ENCODE measurements around the gene CSMD2.

Gene CSMD2

DNA sequence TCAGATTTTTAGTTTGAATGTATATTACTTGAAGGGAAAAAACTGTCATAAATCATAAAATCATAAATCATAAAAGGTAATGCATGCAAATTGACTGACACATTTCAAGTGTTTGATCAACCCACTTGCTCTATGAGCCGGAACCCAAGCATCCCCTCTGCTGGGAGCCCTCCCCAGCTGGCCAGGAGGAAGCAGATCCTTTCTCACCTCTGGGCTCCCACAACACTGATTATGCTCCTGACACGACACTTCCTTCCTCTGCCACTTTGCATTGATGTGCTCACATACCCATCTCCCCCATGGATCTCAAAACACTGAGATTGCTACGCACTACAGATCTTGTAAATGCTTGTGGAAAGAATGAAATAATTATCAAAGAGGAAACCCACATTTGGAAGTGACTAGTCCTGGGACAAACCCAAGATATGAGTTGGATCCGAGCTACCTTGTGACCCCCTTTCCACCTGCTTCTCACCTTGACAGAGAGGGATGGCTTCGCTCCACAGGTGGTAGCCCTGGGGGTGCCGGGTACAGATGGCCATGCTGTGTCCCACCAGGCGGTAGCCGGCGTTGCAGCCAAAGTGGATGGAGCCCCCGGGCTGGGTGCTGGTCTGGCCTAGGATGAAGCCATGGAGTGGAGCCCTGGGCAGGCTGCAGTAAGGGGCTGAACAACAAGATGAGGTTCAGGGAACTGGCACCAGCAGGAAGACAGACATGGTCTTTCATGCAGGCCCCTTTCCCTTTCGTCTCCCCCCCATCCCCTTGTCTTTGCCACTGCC is 588.0 kb downstream of the CSMD2 start:
- no peak for DNase-seq

DNA sequence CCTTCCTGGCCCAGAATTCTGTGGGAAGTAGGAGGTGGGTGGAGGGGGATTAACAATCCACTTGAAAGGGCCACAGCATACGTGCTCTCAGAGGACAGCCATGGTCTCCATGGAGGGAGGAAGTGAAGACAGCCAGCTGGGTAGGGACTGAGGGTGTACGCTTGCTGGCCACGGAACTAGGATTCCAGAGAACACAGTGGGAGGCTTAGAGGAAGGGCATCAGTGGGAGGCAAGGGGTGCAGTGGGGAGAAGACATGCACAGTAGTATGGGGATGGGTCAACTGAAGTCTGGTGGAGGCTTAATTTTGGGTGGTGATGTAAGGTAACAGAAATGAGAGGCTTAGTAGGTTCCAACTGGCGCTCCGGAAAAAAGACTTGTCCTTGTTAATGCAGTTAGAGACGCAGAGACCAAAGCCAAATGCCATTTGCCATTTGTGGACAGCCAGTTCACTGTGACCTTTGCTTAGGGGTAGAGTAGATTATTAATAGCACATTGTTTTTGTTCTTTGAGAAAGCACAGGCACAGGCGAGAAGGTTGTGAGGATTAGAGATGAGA is 589.6 kb downstream of the CSMD2 start:
- no peak for DNase-seq

DNA sequence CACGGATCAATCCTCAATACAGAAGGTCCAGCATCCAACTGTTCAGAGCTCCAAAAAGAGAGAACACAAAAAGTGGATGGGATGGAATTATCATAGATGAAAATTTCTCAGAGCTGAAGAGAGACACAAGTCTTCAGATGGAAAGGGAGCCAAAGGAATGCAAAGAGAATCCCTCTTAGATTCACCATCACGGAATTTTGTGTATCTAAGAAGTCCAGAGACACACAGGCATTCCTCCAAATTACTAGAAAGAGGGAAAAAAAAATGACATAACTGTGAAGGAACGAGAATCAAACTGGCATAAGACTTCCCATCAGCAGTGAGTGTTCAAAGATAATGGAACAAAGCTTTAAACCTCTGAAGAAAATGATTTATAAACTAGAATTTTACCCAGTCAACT is 591.4 kb downstream of the CSMD2 start:
- no peak for DNase-seq

DNA sequence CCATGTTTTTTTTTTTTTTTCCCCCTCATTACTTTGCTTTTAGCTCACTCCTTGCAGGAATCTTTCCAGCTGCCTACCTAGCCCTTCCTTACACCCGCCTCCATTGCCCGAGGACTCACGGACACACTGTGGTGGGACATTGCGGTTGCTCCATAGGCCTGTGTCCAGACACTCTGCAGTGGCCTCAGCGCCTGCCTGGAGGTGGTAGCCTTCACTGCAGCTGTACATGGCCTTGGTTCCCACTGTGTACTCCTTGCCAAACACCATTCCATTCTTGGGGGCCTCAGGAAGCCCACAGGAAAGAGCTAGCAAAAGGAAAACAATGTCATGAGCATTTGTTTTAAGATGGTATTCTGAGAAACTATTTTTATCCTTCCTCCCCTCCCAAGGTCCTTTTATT is 592.6 kb downstream of the CSMD2 start:
- DNase-seq: no peak

DNA sequence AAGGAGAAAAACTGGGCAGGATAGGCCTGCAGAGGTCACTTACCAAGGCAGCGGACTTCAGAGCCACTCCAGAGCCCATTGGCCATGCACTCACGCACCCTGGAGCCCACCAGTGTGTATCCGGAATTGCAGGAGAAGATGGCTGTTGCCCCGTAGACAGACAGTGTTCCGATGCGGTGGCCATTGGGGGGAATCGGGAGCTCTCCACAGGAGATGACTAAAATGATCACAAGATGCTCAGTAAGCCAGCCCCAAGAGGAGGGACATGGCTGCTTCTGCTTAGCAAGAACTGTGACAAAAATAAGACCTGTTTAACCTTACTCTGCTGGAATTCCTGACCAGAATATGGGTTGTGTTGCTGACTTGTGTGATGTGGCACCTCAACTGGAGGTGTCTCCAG is 595.7 kb downstream of the CSMD2 start:
- no peak for DNase-seq

DNA sequence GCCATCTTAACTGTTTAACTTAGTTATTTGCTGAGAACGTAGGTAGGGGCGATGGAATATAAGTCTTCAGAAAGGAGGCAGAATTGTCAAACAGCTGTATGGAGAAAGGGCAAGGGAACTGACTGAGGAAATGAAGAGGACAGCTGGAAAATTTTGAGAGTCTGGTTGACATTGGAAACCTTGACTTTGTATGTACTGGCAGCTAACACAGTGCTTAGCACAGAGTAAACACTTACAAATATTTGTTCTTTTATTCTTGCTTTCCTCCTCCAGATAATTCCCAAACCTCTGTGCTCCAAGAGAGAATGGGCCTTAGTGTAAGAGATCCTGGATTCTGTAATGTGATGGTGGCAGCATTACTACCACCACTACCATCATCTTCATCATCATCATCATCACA is 601.3 kb downstream of the CSMD2 start:
- no peak for DNase-seq

DNA sequence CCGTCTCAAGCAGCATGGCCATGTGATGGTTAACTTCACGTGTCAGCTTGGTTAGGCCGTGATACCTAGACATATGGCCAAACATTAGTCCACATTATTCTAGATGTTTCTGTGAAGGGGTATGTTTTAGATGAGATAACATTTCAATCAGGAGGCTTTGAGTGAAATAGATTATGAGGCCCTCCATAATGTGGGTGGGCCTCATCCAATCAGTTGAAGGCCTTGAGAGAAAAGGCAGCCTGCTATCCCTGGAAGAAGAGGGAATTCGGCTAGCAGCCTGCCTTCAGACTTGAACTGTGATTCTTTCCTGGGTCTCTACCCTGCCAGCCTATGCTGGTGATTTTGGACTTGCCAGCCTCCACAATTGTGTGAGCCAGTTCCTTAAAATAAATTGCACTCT is 602.5 kb downstream of the CSMD2 start:
- no peak for DNase-seq

DNA sequence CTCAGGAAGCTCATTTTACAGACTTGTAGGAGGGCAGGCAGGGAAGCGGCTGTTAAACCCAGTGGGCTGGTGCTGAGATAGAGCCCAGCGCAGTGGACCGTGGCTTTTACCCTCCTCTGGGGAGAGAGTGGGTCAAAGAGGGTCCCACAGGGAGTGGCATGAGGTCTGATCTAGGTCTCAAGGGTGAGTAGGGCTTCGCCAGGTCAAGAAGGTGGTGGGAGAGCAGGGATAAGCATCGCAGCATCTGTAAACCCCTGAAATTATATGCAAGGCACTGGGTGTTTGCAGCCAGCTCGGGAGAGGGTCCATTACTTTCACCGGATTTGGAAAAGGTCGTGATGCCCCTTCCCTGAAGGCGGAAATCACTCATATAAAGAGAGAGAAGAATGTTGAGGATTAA is 603.5 kb downstream of the CSMD2 start:
- DNase-seq: no peak

DNA sequence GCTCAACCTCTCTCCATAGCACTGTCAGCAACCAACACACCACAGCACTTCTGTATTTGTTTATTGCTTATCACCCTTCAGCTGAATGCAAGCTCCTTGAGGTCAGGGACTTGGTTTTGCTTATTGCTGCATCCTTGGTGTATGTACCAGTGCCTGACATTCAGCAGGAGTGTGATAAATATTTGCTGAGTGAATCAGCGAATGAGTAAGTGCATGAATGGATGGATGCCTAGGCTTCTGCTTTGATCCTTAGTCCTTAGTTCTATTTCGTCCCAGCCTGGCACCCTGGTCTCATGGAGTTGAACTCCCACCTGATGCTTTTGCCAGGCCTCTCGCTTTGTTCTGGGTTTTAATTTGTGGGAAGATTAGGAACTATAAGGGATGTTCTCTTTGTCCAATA is 604.4 kb downstream of the CSMD2 start:
- no peak for DNase-seq

DNA sequence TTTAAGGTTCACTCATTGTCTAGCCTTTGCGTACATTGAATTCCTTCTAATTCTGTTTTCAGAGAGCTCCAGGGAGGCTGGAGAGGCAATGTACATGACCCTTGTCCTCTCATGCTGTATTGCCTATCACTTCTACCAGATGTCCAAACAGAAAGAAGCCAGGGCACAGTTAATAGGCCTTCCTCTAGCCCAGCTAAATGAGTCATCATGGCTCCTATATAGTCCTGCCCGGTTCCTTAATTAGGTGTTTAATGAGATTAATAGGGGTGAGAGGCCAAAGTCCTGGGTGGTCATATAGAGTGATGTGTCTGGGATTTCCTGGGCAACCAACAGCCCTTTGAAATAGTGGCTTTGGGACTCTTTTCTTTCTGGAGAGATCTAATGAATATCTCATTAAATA is 616.3 kb downstream of the CSMD2 start:
- DNase-seq: no peak

DNA sequence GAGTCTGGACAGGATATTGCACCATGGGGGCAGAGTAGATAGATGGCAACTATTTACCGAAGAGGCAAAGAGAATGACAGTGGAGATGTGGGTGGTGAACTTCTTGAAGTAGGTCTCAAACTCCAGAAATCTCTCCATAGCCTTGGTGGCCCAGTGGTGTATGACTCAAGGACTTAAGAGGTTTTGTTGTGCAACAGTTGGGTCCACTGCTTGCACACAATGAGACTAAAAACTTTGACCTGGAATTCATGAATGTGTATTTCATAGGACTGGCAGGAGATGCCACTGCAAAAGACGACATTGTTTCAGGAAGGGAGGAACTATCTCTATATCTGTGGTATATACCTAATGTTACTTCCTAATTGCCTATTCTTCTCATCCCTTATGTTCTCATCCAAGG is 616.7 kb downstream of the CSMD2 start:
- no peak for DNase-seq

DNA sequence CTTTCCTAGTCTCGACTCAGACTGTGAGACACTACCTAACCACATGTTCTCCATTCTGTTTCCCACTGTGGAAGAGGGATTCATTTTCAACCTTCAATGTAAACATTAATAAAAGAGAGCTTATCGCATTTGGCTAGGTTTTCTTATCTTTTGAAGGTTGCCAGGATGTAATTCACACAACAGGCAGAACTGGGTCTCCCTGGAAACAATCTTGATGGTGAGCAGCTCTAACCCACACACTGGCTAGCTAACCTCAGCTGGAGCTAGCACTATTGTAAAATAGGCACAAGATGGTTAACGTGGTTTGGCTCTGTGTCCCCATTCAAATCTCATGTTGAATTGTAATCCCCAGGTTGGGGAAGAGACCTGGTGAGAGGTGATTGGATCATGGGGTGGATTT is 617.5 kb downstream of the CSMD2 start:
- DNase-seq: no peak

DNA sequence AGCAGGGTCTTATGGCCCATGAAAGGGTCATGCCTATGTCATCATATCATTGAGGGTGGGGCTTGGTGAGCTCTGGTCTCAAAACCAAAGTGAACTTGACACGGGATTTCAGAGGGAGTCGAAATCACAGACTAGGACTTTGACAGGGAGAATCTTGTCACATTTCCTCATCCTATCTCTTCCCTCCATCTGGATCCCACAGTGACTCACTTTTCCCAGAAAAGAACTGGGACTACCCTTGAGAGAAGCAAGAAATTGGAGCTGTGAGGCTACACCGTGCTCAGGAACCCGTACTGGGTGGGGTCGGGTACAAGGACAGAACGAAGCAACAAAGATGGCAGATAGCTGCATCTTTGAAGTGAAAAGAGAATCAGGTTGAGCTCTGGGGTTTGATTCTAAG is 623.1 kb downstream of the CSMD2 start:
- DNase-seq: no peak

DNA sequence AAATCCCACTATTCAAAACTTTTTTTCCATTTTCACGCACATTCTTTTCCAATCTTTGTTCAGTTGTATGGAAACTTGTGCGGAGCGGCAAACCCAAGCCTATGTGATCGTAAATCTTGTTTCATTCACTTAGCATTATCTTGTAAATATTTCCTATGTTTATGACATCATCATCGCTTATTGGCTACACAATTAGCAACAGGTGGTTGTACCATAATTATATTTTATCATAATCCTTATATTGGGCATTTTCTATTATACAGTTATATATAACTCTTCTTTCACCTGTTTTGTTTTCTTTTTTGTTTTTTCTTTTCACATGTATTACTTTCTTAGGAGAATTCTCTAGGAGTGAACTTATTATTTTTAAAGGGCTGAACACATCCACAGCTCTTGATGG is 627.1 kb downstream of the CSMD2 start:
- DNase-seq: no peak

DNA sequence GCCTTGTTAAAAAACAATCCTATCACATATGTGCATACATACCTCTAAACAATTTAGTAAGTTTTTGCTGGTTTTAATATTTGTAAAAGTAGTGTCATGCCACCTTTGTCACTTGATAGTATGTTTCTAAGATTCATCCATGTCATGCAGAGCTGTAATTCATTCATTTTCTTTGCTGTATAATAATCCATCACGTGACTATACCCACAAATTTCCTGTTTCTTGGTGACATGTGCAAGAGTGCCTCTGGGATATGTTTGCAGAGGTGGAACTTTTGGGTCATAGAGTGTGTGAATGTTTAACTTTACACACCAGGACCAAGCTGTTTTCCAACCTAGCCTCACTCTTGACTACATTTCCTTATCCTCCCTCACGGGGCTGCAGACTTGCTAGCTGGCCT is 629.7 kb downstream of the CSMD2 start:
- no peak for DNase-seq

DNA sequence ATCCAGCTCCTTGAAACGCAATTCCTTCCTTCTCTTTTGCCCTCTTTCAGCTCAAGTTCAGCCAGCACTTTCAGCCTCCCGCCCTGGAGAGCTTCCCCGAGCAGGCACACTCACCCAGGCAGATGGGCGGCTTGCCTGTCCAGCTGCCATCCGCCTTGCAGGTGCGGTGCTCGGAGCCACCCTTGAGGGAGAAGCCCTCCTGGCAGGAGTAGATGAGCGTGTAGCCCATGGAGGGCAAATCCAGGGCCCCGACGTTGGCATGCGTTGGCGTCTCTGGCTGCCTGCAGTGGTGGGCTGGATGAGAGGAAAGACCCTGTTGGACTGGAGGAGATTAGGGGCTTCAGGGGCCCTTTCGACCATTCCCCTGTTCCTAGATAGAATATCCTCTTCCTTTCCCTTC is 632.1 kb downstream of the CSMD2 start:
- no peak for DNase-seq

DNA sequence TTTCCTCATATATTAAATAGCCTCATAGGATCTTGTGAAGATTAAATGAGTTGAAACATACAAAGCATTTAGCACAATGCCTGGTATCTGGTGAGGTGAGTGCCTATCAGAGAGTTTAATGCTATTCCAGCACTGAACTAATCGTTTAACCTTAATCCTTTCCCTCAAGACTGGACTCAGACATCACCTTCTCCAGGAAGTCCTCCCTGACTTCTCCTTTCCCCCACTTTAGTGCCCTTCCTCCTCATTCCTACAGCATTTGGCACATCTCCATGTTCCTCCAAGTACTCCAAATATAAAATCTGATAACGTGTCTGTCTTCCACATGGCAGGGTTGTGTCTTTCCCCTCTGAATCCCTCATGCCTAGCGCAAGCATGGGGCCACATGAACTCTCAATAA is 632.8 kb downstream of the CSMD2 start:
- DNase-seq: no peak

DNA sequence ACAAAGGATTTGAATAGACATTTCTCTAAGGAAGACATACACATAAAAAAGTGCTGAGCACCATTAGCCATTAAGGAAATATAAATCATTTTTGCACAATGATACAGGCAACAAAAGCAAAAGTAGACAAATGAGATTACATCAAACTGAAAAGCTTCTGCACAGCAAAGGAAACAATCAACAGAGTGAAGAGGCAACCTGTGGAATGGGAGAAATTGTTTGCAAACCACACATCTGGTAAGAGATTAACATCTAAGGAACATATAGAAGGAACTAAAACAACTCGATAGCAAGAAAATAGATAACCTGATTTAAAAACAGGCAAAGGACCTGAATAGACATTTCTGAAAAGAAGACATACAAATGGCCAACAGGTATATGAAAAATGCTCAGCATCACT is 635.1 kb downstream of the CSMD2 start:
- no peak for DNase-seq

DNA sequence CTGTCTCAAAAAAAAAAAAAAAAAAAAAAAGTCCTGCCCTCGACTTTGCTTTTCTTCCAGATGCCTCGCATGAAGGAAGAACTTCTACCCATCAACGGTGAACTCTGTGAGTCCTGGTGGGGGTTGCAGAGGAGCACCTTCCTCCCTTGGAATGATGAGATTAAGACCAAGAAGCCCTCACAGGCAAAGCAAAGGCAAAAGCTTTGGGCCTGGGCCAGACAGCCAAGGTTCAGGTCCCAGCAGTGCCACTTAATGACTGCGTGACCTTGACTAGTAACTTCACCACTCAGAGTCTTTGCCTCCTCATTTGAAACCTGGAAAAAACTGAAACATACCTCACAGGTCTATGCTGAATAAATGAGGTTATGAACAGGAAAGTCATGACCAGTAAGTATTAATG is 637.1 kb downstream of the CSMD2 start:
- DNase-seq: no peak

DNA sequence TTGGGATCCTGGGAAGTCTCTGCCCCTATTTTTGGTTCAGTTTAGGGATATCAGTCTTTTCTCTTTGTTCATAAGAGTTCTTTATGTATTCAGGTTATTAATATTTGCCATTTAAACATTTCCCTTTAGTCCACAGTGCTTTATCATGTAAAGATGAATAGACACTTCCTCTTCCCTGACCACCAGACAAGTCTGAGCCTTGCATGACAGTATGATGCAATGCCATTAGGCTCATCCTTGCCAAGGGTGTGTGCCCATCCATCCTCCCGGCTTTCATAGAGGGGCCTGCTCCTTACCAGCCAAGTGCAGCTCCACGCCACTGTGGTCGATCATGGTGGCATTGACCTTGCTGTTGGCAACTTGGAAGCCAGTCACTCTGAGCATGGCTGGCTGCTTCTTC is 640.4 kb downstream of the CSMD2 start:
- DNase-seq: no peak

DNA sequence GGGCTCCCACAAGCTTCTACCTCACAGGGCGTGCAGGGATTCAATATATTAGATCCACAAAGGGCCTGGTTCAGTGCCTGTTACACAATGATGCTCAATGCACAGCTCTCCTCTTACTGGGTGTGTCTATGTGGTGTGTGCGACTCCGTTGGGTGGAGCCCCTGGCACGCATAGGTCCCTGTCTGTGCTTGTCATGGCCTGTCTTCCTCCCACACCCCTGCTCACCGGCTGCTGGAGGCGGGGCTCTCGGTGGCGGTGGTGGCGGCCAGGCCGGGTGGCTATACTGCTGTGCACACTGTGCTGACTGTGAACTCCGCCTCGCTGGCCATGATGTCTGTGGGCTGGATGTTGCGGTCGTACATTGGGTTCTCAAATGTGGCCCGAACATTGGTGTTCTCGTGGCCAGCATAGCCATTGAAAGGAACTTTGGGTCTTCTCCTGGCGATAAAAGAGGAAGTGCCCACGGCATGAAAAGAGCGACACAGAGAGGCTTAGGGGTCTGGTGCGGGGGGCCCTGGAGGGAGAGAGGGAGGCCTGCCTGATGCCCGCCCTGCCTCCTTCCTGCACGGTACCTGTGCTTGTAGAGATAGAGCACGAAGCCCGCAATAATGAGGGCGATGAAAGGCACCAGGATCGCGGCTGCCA is 645.7 kb downstream of the CSMD2 start:
- DNase-seq: no peak

DNA sequence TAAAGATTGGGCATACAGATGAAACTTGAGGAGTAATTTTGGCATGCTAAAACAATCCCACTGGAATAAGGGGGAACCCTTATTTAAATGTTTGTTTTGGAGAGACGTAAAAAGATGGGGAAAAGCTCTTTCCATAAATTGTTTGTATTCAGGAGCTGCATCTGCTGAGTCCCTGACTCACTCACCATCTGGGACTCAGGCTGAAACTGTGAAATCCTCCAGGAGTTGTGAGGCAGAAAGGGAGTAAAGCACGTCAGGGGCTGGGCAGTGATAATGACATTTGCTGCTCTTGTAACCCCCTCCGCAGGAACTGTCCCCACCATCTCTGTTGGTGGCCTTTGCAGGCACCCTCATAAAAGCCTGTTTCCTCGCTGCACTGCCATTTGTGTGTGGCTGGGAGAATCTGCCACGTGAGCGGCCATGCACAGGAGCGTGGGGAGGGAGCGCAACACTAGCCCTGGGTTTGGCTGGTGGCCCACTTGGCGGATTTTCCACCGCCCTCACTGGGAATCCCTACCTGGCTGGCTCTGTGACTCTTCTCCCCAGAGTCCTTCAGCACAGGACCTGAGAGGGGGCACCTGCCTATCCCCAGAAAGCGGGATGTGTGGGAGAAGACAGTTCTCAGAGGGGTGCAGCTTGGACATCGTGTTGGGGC is 647.3 kb downstream of the CSMD2 start:
- no peak for DNase-seq

DNA sequence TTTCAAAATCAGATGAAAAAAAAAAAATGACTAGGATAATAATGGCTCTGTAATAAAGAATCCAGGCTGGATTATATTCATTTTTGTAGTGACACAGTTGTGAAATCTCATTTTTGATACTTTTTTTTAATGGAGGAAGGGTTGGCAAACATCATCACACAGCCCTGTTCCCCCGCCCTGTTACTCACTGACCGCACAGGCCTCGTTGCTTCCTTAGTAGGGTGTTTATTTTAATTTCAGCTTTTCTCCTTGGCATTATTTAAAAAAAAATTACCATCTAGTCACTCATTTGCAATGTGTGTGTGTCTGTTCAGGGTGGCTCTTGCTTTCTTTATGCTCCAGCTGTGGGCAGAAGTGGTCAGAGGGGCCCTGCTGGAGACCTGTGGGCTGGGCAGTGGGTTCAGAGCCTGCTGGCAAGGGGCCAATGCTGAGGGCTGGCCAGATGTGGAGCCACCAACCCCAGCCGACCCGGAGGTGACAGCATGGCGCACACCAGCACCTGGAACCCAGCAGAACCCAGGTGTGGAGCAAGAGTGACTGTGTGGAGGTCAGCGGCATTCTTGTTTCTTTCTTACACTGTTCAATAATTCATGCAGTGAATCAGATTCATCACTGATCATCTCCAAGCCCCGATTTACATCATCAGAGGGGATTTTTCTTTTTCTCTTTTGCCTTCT is 648.0 kb downstream of the CSMD2 start:
- no peak for DNase-seq

DNA sequence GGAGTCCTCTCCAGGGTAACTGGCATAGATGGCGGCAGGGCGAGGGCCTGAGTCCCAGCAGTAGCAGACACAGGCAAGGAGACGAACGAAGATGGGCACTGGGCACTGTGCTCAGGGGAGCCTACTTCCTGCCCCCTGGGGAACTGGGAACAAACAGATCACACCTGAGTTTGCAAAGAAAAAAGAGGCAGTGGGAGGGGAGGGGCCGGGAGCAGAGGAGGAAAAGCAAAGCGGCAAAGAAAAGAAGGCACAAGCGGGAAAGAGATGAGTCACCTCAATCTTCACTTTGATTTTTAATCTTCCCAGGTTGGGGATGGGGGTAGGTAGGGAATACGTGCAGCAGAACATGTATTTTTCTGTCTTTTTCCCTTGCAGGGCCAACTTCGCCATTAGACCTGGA is 648.6 kb downstream of the CSMD2 start:
- DNase-seq: no peak

Data from activated CD4-positive, CD25-positive, alpha-beta regulatory T cell (primary cell).